ENCODE results near the gene FBXO41.
A peak's percentile ranks its signal among the peaks of the same experiment; 100 is the strongest.

The FBXO41 gene

DNA sequence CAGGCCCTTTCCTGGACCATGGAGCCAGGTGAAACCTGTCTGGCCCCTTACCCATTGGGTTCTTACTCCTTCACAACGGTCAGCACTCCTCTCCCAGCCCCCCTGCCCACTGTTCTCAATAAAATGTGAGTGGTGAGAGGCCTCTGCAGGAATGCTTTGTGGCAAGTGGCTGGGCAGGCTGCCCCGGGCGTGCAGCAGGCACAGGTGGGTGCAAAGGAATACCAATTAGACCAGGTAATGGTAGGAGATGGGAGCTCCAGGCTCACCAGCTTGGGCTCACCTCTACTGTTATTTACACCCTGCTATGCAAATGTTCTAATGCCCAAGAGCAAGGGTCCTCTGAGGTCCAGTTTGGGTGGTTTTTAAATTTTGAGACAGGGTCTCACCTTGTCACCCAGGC, 57.2 kb downstream of the FBXO41 start:
- no peaks in the 10 kb centered on the region for H3K4me1 ChIP-seq (ENCODE audit: control insufficient read depth, insufficient read depth, low read length)
- H3K9ac ChIP-seq (ENCODE audit: low read length) = no peak overlapping the region
- H3K4me3 ChIP-seq (ENCODE audit: low read length) = no peak overlapping the region
- H3K36me3 ChIP-seq (ENCODE audit: control insufficient read depth, insufficient read depth, low read length) = peaks cover 19% of the 10 kb centered on the region
- no peaks in the 10 kb centered on the region for H3K27me3 ChIP-seq (ENCODE audit: control insufficient read depth, insufficient read depth, low read length)
- no peak overlapping the region for H3K27ac ChIP-seq (ENCODE audit: low read depth, low read length)

DNA sequence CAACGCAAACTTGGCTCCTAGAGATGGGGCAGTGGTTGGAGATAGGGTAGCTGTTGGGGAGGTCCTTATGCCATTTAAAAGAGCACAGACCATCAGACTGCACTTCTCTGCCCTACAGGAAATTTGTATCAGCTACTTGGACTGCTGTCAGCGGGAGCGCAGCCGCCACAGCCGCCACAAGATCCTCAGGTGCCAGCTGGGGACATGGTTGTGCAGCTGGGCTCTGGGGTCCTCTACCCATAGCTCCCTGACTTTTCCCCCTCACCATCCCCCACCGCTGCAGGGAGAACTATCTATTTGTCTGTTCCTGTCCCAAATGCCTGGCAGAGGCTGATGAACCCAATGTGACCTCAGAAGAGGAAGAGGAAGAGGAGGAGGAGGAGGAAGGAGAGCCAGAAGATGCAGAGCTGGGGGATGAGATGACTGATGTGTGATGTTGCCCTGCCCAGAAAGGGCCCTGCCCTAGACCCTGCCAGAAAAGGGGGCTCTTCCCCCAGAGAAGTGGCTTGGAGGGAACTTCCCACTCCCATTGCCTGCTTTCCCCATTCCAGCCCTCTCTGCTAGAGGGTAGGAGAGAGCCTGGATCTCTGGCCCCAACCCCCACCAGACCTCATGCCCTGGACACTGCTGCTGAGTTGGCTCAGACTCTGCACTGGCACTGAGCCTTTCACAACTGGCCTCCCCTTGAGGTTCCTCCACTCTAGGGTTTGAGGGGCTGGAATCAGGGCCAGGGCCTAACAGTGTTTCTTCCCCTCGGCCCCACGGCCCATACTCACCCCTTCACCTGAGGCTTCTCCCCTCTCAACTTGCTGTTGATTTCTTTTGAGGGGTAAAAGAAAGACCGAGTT, 58.5 kb downstream of the FBXO41 start:
- peaks cover 30% of the 10 kb centered on the region for H3K36me3 ChIP-seq (ENCODE audit: control insufficient read depth, insufficient read depth, low read length)
- H3K27me3 ChIP-seq (ENCODE audit: control insufficient read depth, insufficient read depth, low read length) = no peaks in the 10 kb centered on the region
- no peaks in the 10 kb centered on the region for H3K4me1 ChIP-seq (ENCODE audit: control insufficient read depth, insufficient read depth, low read length)
- no peak overlapping the region for H3K9ac ChIP-seq (ENCODE audit: low read length)
- H3K4me3 ChIP-seq (ENCODE audit: low read length) = no peak overlapping the region
- no peak overlapping the region for H3K27ac ChIP-seq (ENCODE audit: low read depth, low read length)

DNA sequence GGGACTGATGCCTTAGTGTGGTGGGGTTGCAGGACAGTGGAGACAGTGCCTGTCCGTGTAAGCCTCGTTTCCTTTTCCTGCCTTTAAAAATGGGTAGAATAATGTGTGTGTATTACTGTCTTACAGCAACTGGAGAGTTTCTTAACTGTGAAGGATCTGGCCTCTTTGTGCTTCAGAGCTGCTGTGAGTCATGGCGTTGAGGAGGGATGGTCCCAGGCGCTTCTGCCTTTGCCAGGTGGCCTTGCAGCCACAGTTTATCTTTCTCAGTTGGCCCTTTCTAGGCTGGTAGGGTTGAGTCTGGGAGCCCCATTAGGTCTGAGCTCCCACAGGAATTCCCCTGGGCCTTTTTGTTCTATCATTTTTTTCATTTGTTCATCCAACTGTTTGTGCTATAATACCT, 60.5 kb downstream of the FBXO41 start:
- Histone ChIP-seq H3K27ac (ENCODE audit: low read depth, low read length) (no peak overlapping the region), H3K4me3 (ENCODE audit: low read length) (no peak overlapping the region), H3K9ac (ENCODE audit: low read length) (no peak overlapping the region), H3K4me1 (ENCODE audit: control insufficient read depth, insufficient read depth, low read length) (no peaks in the 10 kb centered on the region), H3K27me3 (ENCODE audit: control insufficient read depth, insufficient read depth, low read length) (no peaks in the 10 kb centered on the region), H3K36me3 (ENCODE audit: control insufficient read depth, insufficient read depth, low read length) (peaks cover 30% of the 10 kb centered on the region)

DNA sequence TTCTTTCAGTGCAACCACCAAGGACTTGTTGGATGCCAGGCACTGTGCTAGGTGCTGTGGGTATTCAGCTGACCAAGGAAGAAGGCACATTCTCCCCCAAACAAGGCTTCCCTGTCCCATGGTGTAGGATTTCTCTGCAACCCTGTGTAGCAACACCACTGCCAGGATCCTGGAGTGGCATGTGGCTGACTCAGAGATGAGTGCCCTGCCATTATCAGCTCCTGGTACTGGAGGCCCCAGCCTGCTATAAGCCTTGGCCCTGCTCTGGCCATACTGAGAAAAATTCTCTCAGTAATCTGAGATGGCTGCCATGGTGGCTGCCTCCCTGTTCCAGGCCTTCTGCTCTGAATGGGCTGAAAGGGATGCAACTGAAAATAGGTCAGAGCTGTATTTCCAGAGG, 66.0 kb downstream of the FBXO41 start:
- Histone ChIP-seq H3K9ac (ENCODE audit: low read length) (no peak overlapping the region), H3K27me3 (ENCODE audit: control insufficient read depth, insufficient read depth, low read length) (no peaks in the 10 kb centered on the region), H3K36me3 (ENCODE audit: control insufficient read depth, insufficient read depth, low read length) (peaks cover 20% of the 10 kb centered on the region), H3K4me3 (ENCODE audit: low read length) (no peak overlapping the region), H3K4me1 (ENCODE audit: control insufficient read depth, insufficient read depth, low read length) (no peaks in the 10 kb centered on the region), H3K27ac (ENCODE audit: low read depth, low read length) (no peak overlapping the region)

DNA sequence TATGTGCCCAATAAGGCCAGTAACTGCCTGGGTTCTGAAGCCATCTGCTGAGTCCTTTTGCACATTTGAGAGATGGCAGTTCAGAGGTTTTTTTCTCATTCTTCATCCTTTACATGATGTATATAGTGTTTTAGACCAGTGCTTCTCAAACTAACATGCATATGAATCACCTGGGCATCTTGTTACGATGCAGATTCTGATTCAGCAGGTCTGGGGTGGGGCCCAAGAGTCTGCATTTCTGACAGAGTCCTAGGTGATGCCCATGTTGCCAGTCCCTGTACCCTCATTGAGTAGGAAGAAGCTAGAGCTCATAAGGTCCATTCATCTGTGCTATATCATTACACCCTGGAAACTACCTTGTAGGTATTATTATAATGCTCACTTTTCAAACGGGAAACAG, 66.5 kb downstream of the FBXO41 start:
- H3K4me3 ChIP-seq (ENCODE audit: low read length) = no peak overlapping the region
- H3K27me3 ChIP-seq (ENCODE audit: control insufficient read depth, insufficient read depth, low read length) = no peaks in the 10 kb centered on the region
- H3K9ac ChIP-seq (ENCODE audit: low read length) = no peak overlapping the region
- peaks cover 18% of the 10 kb centered on the region for H3K36me3 ChIP-seq (ENCODE audit: control insufficient read depth, insufficient read depth, low read length)
- no peaks in the 10 kb centered on the region for H3K4me1 ChIP-seq (ENCODE audit: control insufficient read depth, insufficient read depth, low read length)
- H3K27ac ChIP-seq (ENCODE audit: low read depth, low read length) = no peak overlapping the region

DNA sequence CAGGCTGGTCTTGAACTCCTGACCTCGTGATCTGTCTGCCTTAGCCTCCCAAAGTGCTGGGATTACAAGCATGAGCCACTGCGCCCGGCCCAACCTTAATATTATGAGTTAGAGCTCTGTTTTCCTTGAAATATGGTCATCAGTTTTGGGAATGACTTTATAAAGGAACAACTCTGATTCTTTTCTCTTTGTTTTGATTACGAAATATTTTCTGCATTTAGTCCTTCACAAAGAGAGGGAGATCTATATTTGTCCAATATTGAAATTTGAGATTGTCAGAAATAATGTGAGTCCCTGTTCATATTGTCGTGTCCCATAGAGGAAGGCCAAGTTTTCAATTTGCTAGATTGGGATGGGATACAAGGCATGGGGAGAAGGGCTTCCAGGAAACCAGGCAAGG, 67.1 kb downstream of the FBXO41 start:
- H3K36me3 ChIP-seq (ENCODE audit: control insufficient read depth, insufficient read depth, low read length) = peaks cover 12% of the 10 kb centered on the region
- H3K27ac ChIP-seq (ENCODE audit: low read depth, low read length) = no peak overlapping the region
- H3K9ac ChIP-seq (ENCODE audit: low read length) = no peak overlapping the region
- H3K27me3 ChIP-seq (ENCODE audit: control insufficient read depth, insufficient read depth, low read length) = no peaks in the 10 kb centered on the region
- no peaks in the 10 kb centered on the region for H3K4me1 ChIP-seq (ENCODE audit: control insufficient read depth, insufficient read depth, low read length)
- no peak overlapping the region for H3K4me3 ChIP-seq (ENCODE audit: low read length)

DNA sequence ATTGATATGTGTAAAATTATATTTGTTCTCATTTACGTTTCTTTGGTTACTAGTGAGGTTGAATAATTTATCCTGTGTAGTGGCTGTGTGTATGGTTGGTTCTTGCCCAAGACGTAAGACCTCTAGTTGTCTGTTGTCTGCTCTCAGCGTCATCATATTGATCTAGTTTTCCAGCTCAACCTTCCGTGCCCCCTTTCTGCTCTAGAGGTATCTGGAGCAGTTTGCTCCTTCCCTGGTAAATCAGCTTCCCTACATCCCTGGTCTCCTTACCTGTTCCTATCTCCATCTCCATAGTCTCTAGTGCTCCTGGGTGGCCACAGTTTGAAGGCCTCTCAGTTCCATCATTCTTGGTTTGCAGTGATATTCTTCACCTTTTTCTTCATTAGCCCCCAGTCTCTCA, 69.0 kb downstream of the FBXO41 start:
- no peak overlapping the region for H3K9ac ChIP-seq (ENCODE audit: low read length)

DNA sequence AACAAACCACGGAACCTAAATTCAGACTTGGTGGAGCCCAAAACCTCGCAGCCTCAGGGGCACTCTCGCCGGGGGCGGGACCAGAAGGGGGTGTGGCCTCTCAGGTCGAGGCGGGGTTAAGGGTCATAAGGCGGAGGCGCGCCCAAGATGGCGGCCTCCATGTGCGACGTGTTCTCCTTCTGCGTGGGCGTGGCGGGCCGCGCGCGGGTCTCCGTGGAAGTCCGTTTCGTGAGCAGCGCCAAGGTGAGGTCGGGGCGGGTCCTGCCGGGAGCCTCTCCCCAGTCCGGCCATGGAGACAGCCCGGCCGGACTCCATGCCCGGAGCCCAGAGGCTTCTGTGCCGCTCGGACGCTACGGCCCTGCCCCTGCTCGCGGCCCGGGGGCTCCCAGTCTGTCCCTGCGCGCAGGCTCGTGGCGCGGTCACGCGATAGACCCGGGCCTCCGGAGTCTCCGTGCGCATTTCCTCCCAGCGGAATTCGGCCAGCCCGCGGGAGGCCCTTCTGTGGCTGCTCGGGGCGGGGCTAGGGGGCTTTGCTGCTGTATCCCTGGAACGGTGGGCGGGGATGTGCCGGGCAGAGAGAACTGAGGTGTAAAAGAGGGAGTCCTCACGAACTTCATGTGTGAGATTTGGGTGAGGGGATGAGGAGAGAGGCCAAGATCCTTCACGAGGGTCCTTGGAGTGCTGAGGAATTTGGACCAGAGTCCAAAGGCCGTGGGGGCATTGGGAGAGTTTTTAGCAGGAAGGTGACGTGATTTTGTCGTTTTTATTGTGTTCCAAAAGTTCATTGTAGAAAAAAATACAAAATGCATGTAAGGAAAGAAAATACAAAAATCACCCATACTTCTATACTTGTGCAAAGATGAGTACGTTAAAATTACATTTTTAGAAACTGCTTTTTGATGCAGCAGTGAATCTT, 69.9 kb downstream of the FBXO41 start, which contains the start of gene SMYD5:
SMYD5 (plus strand) TSS at position 126 of the 916 bp plus-strand sequence; CDS start at position 148, 22 bp downstream.
- peak within 1 kb of the TSS; percentile 57 for H3K27ac ChIP-seq (ENCODE audit: low read depth, low read length)

More for the DNA sequence above, 69.0 kb downstream of the FBXO41 start:
- no peaks in the 10 kb centered on the region for H3K27me3 ChIP-seq (ENCODE audit: control insufficient read depth, insufficient read depth, low read length)
- H3K4me3 ChIP-seq (ENCODE audit: low read length) = peak overlapping the region; percentile 84
- no peak overlapping the region for H3K27ac ChIP-seq (ENCODE audit: low read depth, low read length)
- H3K36me3 ChIP-seq (ENCODE audit: control insufficient read depth, insufficient read depth, low read length) = no peaks in the 10 kb centered on the region
- no peaks in the 10 kb centered on the region for H3K4me1 ChIP-seq (ENCODE audit: control insufficient read depth, insufficient read depth, low read length)

DNA sequence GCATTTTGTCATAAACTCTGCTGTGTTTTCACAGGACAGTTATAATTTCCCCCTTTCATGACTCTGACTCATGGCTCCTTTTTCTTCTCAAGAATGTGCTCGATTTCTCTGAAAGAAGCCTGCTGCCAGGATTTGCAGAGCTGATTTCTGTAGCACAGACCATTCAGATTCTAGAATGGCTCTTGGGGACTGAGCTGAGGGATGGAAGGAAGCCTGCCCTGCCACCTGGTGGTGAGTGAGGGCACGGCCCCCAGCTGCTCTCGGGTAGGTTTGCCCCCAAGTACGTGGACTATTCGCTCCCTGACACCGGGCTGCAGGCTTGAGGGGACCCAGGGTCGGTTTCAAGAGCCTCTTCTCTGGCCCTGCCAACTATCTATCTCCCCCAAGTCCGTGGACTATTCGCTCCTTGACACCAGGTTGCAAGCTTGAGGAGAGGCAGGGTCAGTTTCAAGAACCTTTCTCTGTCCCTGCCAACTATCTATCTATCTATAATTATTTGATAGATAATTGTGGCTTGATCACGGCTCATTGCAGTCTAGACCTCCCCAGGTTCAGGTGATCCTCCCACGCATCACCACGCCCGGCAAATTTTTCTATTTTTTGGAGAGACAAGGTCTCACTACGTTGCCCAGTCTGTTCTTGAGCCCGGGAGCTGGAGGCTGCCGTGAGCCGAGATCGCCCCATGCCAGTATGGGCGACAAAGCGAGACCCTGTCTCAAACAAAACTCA, 71.7 kb downstream of the FBXO41 start:
- no peak overlapping the region for H3K27ac ChIP-seq (ENCODE audit: low read depth, low read length)
- no peaks in the 10 kb centered on the region for H3K4me1 ChIP-seq (ENCODE audit: control insufficient read depth, insufficient read depth, low read length)
- no peaks in the 10 kb centered on the region for H3K27me3 ChIP-seq (ENCODE audit: control insufficient read depth, insufficient read depth, low read length)
- no peak overlapping the region for H3K4me3 ChIP-seq (ENCODE audit: low read length)
- no peak overlapping the region for H3K9ac ChIP-seq (ENCODE audit: low read length)
- H3K36me3 ChIP-seq (ENCODE audit: control insufficient read depth, insufficient read depth, low read length) = no peaks in the 10 kb centered on the region

More for the DNA sequence above, 69.9 kb downstream of the FBXO41 start, which contains the start of gene SMYD5:
- no peak within 1 kb of the TSS for H3K9ac ChIP-seq (ENCODE audit: low read length)
- no peaks in the 10 kb centered on the region for H3K27me3 ChIP-seq (ENCODE audit: control insufficient read depth, insufficient read depth, low read length)
- H3K36me3 ChIP-seq (ENCODE audit: control insufficient read depth, insufficient read depth, low read length) = no peaks in the 10 kb centered on the region
- peak within 1 kb of the TSS; percentile 84 for H3K4me3 ChIP-seq (ENCODE audit: low read length)
- no peaks in the 10 kb centered on the region for H3K4me1 ChIP-seq (ENCODE audit: control insufficient read depth, insufficient read depth, low read length)

DNA sequence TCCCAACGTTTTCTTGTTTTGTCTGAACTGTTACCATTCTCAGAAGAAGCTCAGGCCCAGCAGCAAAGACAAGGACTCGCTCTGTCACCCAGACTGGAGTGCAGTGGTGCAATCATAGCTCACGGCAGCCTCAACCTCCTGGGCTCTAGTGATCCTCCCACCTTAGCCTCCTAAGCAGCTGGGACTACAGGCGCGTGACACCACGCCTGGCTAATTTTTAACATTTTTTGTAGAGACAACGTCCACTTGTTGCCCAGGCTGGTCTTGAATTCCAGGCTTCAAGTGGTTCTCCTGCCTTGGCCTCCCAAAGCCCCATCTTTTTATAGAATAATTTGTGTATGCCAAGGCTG, 72.2 kb downstream of the FBXO41 start:
- Histone ChIP-seq H3K9ac (ENCODE audit: low read length) (no peak overlapping the region), H3K36me3 (ENCODE audit: control insufficient read depth, insufficient read depth, low read length) (no peaks in the 10 kb centered on the region), H3K4me3 (ENCODE audit: low read length) (no peak overlapping the region), H3K4me1 (ENCODE audit: control insufficient read depth, insufficient read depth, low read length) (no peaks in the 10 kb centered on the region), H3K27me3 (ENCODE audit: control insufficient read depth, insufficient read depth, low read length) (no peaks in the 10 kb centered on the region), H3K27ac (ENCODE audit: low read depth, low read length) (no peak overlapping the region)

DNA sequence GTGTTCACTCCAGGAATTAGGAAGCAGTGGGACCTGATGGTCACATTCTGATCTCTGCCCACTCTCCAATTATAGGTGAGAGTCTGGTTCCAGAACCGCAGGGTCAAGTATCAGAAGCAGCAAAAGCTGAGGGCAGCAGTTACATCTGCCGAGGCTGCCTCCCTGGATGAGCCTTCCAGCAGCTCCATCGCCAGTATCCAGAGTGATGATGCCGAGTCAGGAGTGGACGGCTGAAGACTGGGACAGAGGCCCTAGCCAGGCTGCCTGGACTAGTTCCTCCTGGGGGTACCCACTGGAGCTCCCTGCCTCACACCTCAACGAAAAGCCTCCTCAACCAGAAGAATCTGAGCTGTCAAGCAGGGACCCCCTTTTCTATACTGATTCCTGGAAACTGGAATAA, 73.6 kb downstream of the FBXO41 start:
- Histone ChIP-seq H3K27me3 (ENCODE audit: control insufficient read depth, insufficient read depth, low read length) (no peaks in the 10 kb centered on the region), H3K9ac (ENCODE audit: low read length) (no peak overlapping the region), H3K27ac (ENCODE audit: low read depth, low read length) (no peak overlapping the region), H3K4me1 (ENCODE audit: control insufficient read depth, insufficient read depth, low read length) (no peaks in the 10 kb centered on the region), H3K36me3 (ENCODE audit: control insufficient read depth, insufficient read depth, low read length) (no peaks in the 10 kb centered on the region), H3K4me3 (ENCODE audit: low read length) (no peak overlapping the region)

DNA sequence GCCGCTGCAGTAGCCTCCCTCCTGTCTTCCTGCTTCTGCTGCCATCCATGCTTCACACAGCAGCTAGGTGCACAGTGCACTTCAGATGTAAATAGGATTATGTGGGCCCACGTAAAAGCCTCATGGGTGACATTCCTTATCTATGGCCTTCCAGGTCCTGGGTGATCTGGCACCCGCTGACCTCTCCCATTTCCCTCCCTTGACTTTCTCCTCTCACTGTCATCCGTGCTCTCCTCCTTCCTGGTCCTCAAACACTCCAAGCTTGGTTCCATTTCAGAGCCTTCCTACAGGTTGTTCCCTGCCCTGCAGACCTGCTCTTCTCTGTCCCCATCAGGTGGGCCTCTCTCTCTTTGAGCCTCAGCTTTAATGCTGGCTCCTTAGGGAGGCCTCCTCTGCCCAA, 74.3 kb downstream of the FBXO41 start:
- H3K27me3 ChIP-seq (ENCODE audit: control insufficient read depth, insufficient read depth, low read length) = no peaks in the 10 kb centered on the region
- H3K27ac ChIP-seq (ENCODE audit: low read depth, low read length) = no peak overlapping the region
- H3K9ac ChIP-seq (ENCODE audit: low read length) = no peak overlapping the region
- no peak overlapping the region for H3K4me3 ChIP-seq (ENCODE audit: low read length)
- no peaks in the 10 kb centered on the region for H3K4me1 ChIP-seq (ENCODE audit: control insufficient read depth, insufficient read depth, low read length)
- H3K36me3 ChIP-seq (ENCODE audit: control insufficient read depth, insufficient read depth, low read length) = no peaks in the 10 kb centered on the region
